ENCODE results near the gene CRY1. TPM values are rescaled to one million over a fixed set of nuclear protein-coding genes. Genes with fewer than 3 reads are reported as not detected.
"Not testable (repeated sequence)": the region's sequence is repeated elsewhere in the genome, so short reads cannot be mapped to it uniquely, and the experiment has no call there.

The CRY1 gene
- total and polyA plus RNA-seq, 4 experiments from 2014 or later = 27.6 to 37.3 (median 31.7) TPM

DNA sequence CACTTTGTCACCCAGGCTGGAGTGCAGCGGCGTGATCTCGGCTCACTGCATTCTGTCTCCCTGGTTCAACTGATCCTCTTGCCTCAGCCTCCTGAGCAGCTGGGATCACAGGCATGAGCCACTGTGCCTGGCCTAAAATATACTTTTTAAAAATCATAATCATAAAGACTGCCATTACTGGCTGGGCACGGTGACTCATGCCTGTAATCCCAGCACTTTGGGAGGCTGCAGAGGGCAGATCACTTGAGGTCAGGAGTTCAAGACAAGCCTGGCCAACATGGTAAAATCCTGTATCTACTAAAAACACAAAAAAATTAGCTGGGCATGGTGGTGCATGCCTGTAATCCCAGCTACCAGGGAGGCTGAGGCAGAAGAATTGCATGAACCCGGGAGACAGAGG, 20.1 kb downstream of the CRY1 start:
- H3K9me3 ChIP-seq (ENCODE audit: control insufficient read depth in 1 of 2, low read length in 2 of 2); H3K27ac ChIP-seq (ENCODE audit: low read depth, low read length); H3K27me3 Mint-ChIP-seq; intact Hi-C loops (cut with micrococcal nuclease); H3K4me1 ChIP-seq (ENCODE audit: insufficient read depth, low read length); H3K9me3 Mint-ChIP-seq; CTCF ChIA-PET (ENCODE audit: partially characterized antibody); H3K27ac Mint-ChIP-seq; POLR2A ChIA-PET (ENCODE audit: partially characterized antibody); H3K36me3 Mint-ChIP-seq; DNase-seq; H3K4me3 Mint-ChIP-seq; H3K27me3 ChIP-seq (ENCODE audit: insufficient read depth, low read length); H3K36me3 ChIP-seq (ENCODE audit: insufficient read depth, low read length); H3K4me3 ChIP-seq (ENCODE audit: low read length in 2 of 2): not testable (repeated sequence)
- H3K4me1 Mint-ChIP-seq = peaks cover 3 to 20% (median 12%) of the 10 kb centered on the region in 4 donors

GRCh38 chr12:107066691-107067090, 26.7 kb downstream of the CRY1 start:
- H3K27ac ChIP-seq (ENCODE audit: low read depth, low read length) = no peak overlapping the region
- peak overlapping the region in 3 of 8 donors; percentile 8 to 61 (median 38) for H3K4me3 Mint-ChIP-seq
- DNase-seq = no peak
- peaks cover 8% of the 10 kb centered on the region for H3K4me1 ChIP-seq (ENCODE audit: insufficient read depth, low read length)
- no peaks in the 10 kb centered on the region for H3K27me3 ChIP-seq (ENCODE audit: insufficient read depth, low read length)
- H3K27ac Mint-ChIP-seq = peak overlapping the region in 3 of 7 donors; percentile 29 to 62 (median 53)
- no peak overlapping the region for H3K4me3 ChIP-seq (ENCODE audit: low read length in 2 of 2)
- peaks cover 16 to 21% of the 10 kb centered on the region in 2 donors for H3K36me3 Mint-ChIP-seq
- ChIA-PET CTCF (ENCODE audit: partially characterized antibody) (interaction anchor here (1.6 to 2.0 kb wide), 2 partner anchors 12 to 23 kb away, joined by 3 to 4 read pairs; no protein-coding TSS in a partner anchor), POLR2A (ENCODE audit: partially characterized antibody) (no interaction called here)
- no peaks in the 10 kb centered on the region for H3K9me3 ChIP-seq (ENCODE audit: control insufficient read depth in 1 of 2, low read length in 2 of 2)
- no peaks in the 10 kb centered on the region for H3K27me3 Mint-ChIP-seq
- intact Hi-C loops (cut with micrococcal nuclease) = no loop called here
- no peaks in the 10 kb centered on the region for H3K36me3 ChIP-seq (ENCODE audit: insufficient read depth, low read length)
- peaks cover 13 to 22% (median 17%) of the 10 kb centered on the region in 4 donors for H3K4me1 Mint-ChIP-seq
- H3K9me3 Mint-ChIP-seq = peaks cover 5 to 24% (median 12%) of the 10 kb centered on the region in 8 donors

GRCh38 chr12:107064687-107065086, 28.7 kb downstream of the CRY1 start:
- Histone ChIP-seq H3K27me3 (ENCODE audit: insufficient read depth, low read length) (no peaks in the 10 kb centered on the region), H3K9me3 (ENCODE audit: control insufficient read depth in 1 of 2, low read length in 2 of 2) (no peaks in the 10 kb centered on the region), H3K4me1 (ENCODE audit: insufficient read depth, low read length) (peaks cover 8% of the 10 kb centered on the region), H3K36me3 (ENCODE audit: insufficient read depth, low read length) (no peaks in the 10 kb centered on the region), H3K4me3 (ENCODE audit: low read length in 2 of 2) (no peak overlapping the region), H3K27ac (ENCODE audit: low read depth, low read length) (no peak overlapping the region)
- CTCF ChIA-PET (ENCODE audit: partially characterized antibody) = no interaction called here
- no peak overlapping the region for H3K4me3 Mint-ChIP-seq
- POLR2A ChIA-PET (ENCODE audit: partially characterized antibody) = no interaction called here
- H3K27me3 Mint-ChIP-seq = no peaks in the 10 kb centered on the region
- no peak for DNase-seq
- intact Hi-C loops (cut with micrococcal nuclease) = no loop called here
- peaks cover 16 to 21% of the 10 kb centered on the region in 2 donors for H3K36me3 Mint-ChIP-seq
- peaks cover 5 to 24% (median 12%) of the 10 kb centered on the region in 8 donors for H3K9me3 Mint-ChIP-seq
- no peak overlapping the region for H3K27ac Mint-ChIP-seq
- H3K4me1 Mint-ChIP-seq = peaks cover 13 to 22% (median 18%) of the 10 kb centered on the region in 4 donors

DNA sequence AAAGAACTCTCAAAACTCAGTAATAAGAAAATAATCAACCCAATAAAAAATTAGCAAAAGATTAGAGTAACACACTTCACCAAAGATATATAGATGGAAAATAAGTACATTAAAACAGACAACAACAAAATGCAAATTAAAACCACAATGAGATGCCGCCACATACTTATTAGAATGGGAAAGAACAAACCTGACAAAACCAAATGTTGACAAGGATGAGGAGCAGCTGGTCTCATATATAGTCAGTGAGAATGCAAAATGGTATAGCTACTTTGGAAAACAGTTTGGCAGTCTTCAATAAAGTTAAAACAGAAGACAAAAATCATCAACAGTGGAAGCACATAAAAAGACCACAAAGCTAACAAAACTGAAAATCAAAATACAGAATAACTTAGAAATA, 29.1 kb downstream of the CRY1 start:
- H3K9me3 ChIP-seq (ENCODE audit: control insufficient read depth in 1 of 2, low read length in 2 of 2) = no peaks in the 10 kb centered on the region
- H3K4me3 Mint-ChIP-seq = no peak overlapping the region
- no peak overlapping the region for H3K4me3 ChIP-seq (ENCODE audit: low read length in 2 of 2)
- peaks cover 13 to 22% (median 18%) of the 10 kb centered on the region in 4 donors for H3K4me1 Mint-ChIP-seq
- no peaks in the 10 kb centered on the region for H3K36me3 ChIP-seq (ENCODE audit: insufficient read depth, low read length)
- DNase-seq = no peak
- CTCF ChIA-PET (ENCODE audit: partially characterized antibody) = no interaction called here
- no peak overlapping the region for H3K27ac Mint-ChIP-seq
- peaks cover 5 to 24% (median 12%) of the 10 kb centered on the region in 8 donors for H3K9me3 Mint-ChIP-seq
- H3K27me3 ChIP-seq (ENCODE audit: insufficient read depth, low read length) = no peaks in the 10 kb centered on the region
- no peak overlapping the region for H3K27ac ChIP-seq (ENCODE audit: low read depth, low read length)
- intact Hi-C loops (cut with micrococcal nuclease) = no loop called here
- POLR2A ChIA-PET (ENCODE audit: partially characterized antibody) = no interaction called here
- H3K4me1 ChIP-seq (ENCODE audit: insufficient read depth, low read length) = peaks cover 8% of the 10 kb centered on the region
- H3K36me3 Mint-ChIP-seq = peaks cover 16 to 21% of the 10 kb centered on the region in 2 donors
- no peaks in the 10 kb centered on the region for H3K27me3 Mint-ChIP-seq

DNA sequence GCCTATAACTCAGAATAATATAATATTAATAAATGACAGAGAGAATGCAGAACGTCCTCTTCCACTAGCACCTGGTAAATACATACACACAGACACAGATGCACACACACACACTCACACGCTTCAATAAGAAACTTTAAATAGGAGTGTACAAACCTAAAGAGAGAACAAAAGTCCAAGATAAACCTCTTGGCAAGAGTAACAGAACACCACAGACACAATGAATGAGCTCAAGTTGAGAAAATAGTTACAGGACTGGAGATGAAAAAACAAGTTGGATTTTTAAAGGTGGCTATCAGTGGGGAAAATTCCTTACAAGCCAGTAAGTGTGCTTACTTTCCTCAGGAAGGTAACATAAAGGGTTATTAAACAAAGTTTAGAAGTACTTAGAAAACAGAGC, 35.2 kb downstream of the CRY1 start:
- Histone ChIP-seq H3K27ac (ENCODE audit: low read depth, low read length) (no peak overlapping the region), H3K36me3 (ENCODE audit: insufficient read depth, low read length) (no peaks in the 10 kb centered on the region), H3K4me1 (ENCODE audit: insufficient read depth, low read length) (no peaks in the 10 kb centered on the region), H3K9me3 (ENCODE audit: control insufficient read depth in 1 of 2, low read length in 2 of 2) (no peaks in the 10 kb centered on the region), H3K27me3 (ENCODE audit: insufficient read depth, low read length) (no peaks in the 10 kb centered on the region), H3K4me3 (ENCODE audit: low read length in 2 of 2) (no peak overlapping the region)
- intact Hi-C loops (cut with micrococcal nuclease) = no loop called here
- H3K27me3 Mint-ChIP-seq = no peaks in the 10 kb centered on the region
- ChIA-PET POLR2A (ENCODE audit: partially characterized antibody) (interaction anchor here (0.6 to 1.2 kb wide), 2 partner anchors 35 to 513 kb away, joined by 3 read pairs; partner anchors contain the start of gene CRY1), CTCF (ENCODE audit: partially characterized antibody) (interaction anchor here (1.1 kb wide), 1 partner anchor 9 kb away, joined by 3 read pairs; no protein-coding TSS in a partner anchor)
- no peak for DNase-seq
- peaks cover 0 to 11% (median 8%) of the 10 kb centered on the region in 8 donors for H3K9me3 Mint-ChIP-seq
- peak overlapping the region in 2 of 7 donors; percentile 11 to 32 for H3K27ac Mint-ChIP-seq
- peaks cover 12 to 25% (median 14%) of the 10 kb centered on the region in 4 donors for H3K4me1 Mint-ChIP-seq
- peaks cover 4 to 9% of the 10 kb centered on the region in 2 donors for H3K36me3 Mint-ChIP-seq
- no peak overlapping the region for H3K4me3 Mint-ChIP-seq

DNA sequence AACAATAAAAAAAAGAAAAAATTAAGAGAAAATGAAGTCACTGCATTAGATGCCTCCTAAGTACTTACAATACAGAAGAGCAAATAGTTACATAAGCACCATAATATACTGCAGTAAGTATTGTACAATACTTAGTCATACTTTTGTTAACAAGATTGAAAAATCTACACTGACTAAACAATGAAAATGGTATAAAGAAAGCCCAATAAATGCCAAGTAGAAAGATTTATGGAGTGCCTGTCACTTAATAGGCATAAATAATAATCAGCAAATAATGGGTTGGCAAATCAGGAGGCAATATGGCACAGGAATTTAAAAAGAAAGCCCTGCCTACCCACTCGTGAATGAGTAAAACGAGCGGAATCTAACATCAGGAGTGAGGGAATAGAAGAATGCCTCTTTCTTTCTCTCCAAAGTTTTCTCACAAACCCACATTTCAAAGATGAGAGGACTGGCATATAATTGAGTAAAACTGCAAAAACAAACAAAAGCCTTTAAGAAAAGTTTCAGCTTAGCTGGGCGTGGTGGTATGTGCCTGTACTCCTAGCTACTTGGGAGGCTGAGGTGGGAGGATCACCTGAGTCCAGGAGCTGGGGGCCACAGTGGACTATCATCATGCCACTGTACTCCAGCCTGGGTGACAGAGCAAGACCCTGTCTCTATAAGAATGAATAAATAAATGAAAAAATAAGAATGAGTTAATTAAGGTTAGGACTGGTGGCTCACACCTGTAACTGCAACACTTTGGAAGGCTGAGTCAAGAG, 36.1 kb downstream of the CRY1 start:
- H3K4me1 ChIP-seq (ENCODE audit: insufficient read depth, low read length) = no peaks in the 10 kb centered on the region
- no peaks in the 10 kb centered on the region for H3K27me3 Mint-ChIP-seq
- intact Hi-C loops (cut with micrococcal nuclease) = no loop called here
- ChIA-PET CTCF (ENCODE audit: partially characterized antibody) (no interaction called here), POLR2A (ENCODE audit: partially characterized antibody) (no interaction called here)
- H3K4me1 Mint-ChIP-seq = peaks cover 12 to 25% (median 13%) of the 10 kb centered on the region in 4 donors
- no peak overlapping the region for H3K4me3 Mint-ChIP-seq
- peaks cover 10 to 17% of the 10 kb centered on the region in 2 donors for H3K36me3 Mint-ChIP-seq
- no peaks in the 10 kb centered on the region for H3K36me3 ChIP-seq (ENCODE audit: insufficient read depth, low read length)
- H3K27ac ChIP-seq (ENCODE audit: low read depth, low read length) = no peak overlapping the region
- no peak overlapping the region for H3K4me3 ChIP-seq (ENCODE audit: low read length in 2 of 2)
- peaks cover 0 to 20% (median 17%) of the 10 kb centered on the region in 8 donors for H3K9me3 Mint-ChIP-seq
- H3K27me3 ChIP-seq (ENCODE audit: insufficient read depth, low read length) = no peaks in the 10 kb centered on the region
- H3K27ac Mint-ChIP-seq = peak overlapping the region in 6 of 7 donors; percentile 19 to 81 (median 60)
- H3K9me3 ChIP-seq (ENCODE audit: control insufficient read depth in 1 of 2, low read length in 2 of 2) = no peaks in the 10 kb centered on the region
- no peak for DNase-seq

DNA sequence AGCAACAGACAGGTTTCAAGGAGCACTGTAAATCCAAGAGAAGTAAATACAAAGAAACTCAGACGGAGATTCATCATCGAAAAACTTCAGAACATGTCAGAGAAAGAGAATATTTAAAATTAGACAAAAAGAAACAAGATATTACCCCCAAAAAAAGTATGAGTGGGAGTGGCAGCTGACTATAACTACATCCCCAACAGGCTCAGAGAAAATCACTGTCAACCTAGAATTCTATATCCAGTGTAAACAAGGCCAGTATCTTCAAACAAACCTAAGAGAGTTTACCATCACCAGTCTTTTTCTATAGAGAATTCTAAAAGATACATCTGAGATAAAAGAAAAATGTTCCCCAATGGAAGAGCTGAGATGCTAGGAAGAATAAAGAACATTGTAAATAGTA, 39.6 kb downstream of the CRY1 start:
- Mint-ChIP-seq H3K4me1 (peaks cover 19 to 33% (median 21%) of the 10 kb centered on the region in 4 donors), H3K4me3 (no peak overlapping the region), H3K27ac (peak overlapping the region in 1 of 7 donors; percentile 29), H3K9me3 (peaks cover 0 to 37% (median 21%) of the 10 kb centered on the region in 8 donors), H3K36me3 (peaks cover 14 to 29% of the 10 kb centered on the region in 2 donors), H3K27me3 (no peaks in the 10 kb centered on the region)
- H3K4me1 ChIP-seq (ENCODE audit: insufficient read depth, low read length) = peaks cover 7% of the 10 kb centered on the region
- ChIA-PET CTCF (ENCODE audit: partially characterized antibody) (no interaction called here), POLR2A (ENCODE audit: partially characterized antibody) (no interaction called here)
- no peaks in the 10 kb centered on the region for H3K36me3 ChIP-seq (ENCODE audit: insufficient read depth, low read length)
- H3K4me3 ChIP-seq (ENCODE audit: low read length in 2 of 2) = no peak overlapping the region
- no peaks in the 10 kb centered on the region for H3K27me3 ChIP-seq (ENCODE audit: insufficient read depth, low read length)
- intact Hi-C loops (cut with micrococcal nuclease) = no loop called here
- H3K9me3 ChIP-seq (ENCODE audit: control insufficient read depth in 1 of 2, low read length in 2 of 2) = no peaks in the 10 kb centered on the region
- H3K27ac ChIP-seq (ENCODE audit: low read depth, low read length) = no peak overlapping the region
- no peak for DNase-seq
